A673 (cell line): ENCODE results near the gene KRT14. TPM values are rescaled to one million over a fixed set of nuclear protein-coding genes. Genes with fewer than 3 reads are reported as not detected.
"Not testable (repeated sequence)": the region's sequence is repeated elsewhere in the genome, so short reads cannot be mapped to it uniquely, and the experiment has no call there.

Experiments used
- BruUV-seq: library from RNA; stranded (reverse); fragments of 400-500 nt; replicated peaks from 2 replicates; lab custom pipeline; 2021; lab: Mats Ljungman, UMichigan
- CTCF ChIA-PET: fragments of 300-600 bp; sonication (Branson Sonifier 250); formaldehyde crosslinking; loops from one replicate; lab custom pipeline; 2022; ENCODE audit warnings: antibody characterized with exemption; lab: Charles Lee
- POLR2A ChIA-PET: fragments of 300-600 bp; sonication (Branson Sonifier 250); formaldehyde crosslinking; loops from one replicate; lab custom pipeline; 2022; ENCODE audit warnings: antibody characterized with exemption; ENCODE audit not compliant: low non-redundant PET; lab: Charles Lee
- DNase-seq: peaks from one replicate; pipeline ENCODE4 v3.0.0-alpha.2; 2015; ENCODE audit warnings: low spot score
- H3K27ac ChIP-seq: fragments of 200-600 bp; sonication (generic); 2 replicates; pipeline ENCODE4 v1.5.1; 2016; ENCODE audit warnings: mixed run types, low read depth, mild to moderate bottlenecking, mixed read lengths, antibody characterized with exemption, low read length; ENCODE audit not compliant: poor library complexity, severe bottlenecking
- H3K27me3 ChIP-seq: fragments of 200-600 bp; sonication (generic); replicated peaks from 2 replicates; pipeline ENCODE4 v1.6.1; 2017; ENCODE audit warnings: mixed run types, low read depth, mild to moderate bottlenecking, mixed read lengths, antibody characterized with exemption, low read length; ENCODE audit not compliant: insufficient read depth, poor library complexity
- H3K36me3 ChIP-seq: fragments of 200-600 bp; sonication (generic); 2 replicates; pipeline ENCODE4 v1.6.1; 2016; ENCODE audit warnings: mixed run types, mild to moderate bottlenecking, mixed read lengths, antibody characterized with exemption, low read length; ENCODE audit not compliant: insufficient read depth, poor library complexity, severe bottlenecking
- H3K4me1 ChIP-seq: fragments of 200-600 bp; sonication (generic); 2 replicates; pipeline ENCODE4 v1.6.1; 2017; ENCODE audit warnings: mixed run types, mild to moderate bottlenecking, mixed read lengths, antibody characterized with exemption, low read length; ENCODE audit not compliant: insufficient read depth, poor library complexity, severe bottlenecking
- H3K4me3 ChIP-seq: fragments of 200-600 bp; sonication (generic); 2 replicates; pipeline ENCODE4 v1.5.1; 2016; ENCODE audit warnings: low read depth, mixed run types, mild to moderate bottlenecking, mixed read lengths, low read length; ENCODE audit not compliant: poor library complexity, severe bottlenecking
- H3K9me3 ChIP-seq: fragments of 200-600 bp; sonication (generic); 2 replicates; pipeline ENCODE4 v1.6.1; 2016; ENCODE audit warnings: mixed run types, low read depth, mild to moderate bottlenecking, mixed read lengths, antibody characterized with exemption, low read length; ENCODE audit not compliant: poor library complexity, severe bottlenecking
- CTCF ChIP-seq: fragments of 300-800, 200-600 bp; sonication (generic); conservative IDR thresholded peaks from 2 replicates; pipeline ENCODE4 v1.5.1; 2017; ENCODE audit warnings: low read depth, mild to moderate bottlenecking, antibody characterized with exemption, low read length, moderate library complexity, mixed read lengths
- EZH2 ChIP-seq: fragments of 200-600 bp; sonication (generic); IDR thresholded peaks from 2 replicates; pipeline ENCODE4 v1.6.1; 2017; ENCODE audit warnings: borderline replicate concordance, low read depth, mild to moderate bottlenecking, mixed read lengths, antibody characterized with exemption, low read length; ENCODE audit not compliant: poor library complexity, severe bottlenecking
- intact Hi-C: fragments of 100-400 bp; cut with micrococcal nuclease; formaldehyde crosslinking; loops from one replicate; pipeline ENCODE4 v1.10.0; 2022; ENCODE audit not compliant: unreplicated experiment
- total RNA-seq: library from RNA; stranded (reverse); gene quantifications from 2 replicates; pipeline ENCODE4 v1.2.3, GENCODE V29; 2021

The KRT14 gene
- total RNA-seq, 1 experiment from 2014 or later, result not detected

GRCh38 chr17:41610965-41611640 lies 24.4 kb upstream of the KRT14 start:
- Histone ChIP-seq H3K9me3 (no peaks in the 10 kb centered on the region), H3K36me3 (no peaks in the 10 kb centered on the region), H3K27ac (no peak overlapping the region), H3K4me1 (no peaks in the 10 kb centered on the region), H3K27me3 (no peaks in the 10 kb centered on the region), H3K4me3 (no peak overlapping the region)
- ChIA-PET CTCF (no interaction called here), POLR2A (no interaction called here)
- TF ChIP-seq EZH2, result no peak
- DNase-seq, result no peak
- intact Hi-C loops, result no loop called here
- no TSS peak for BruUV-seq

- BruUV-seq, DNase-seq, H3K4me1 ChIP-seq, H3K27me3 ChIP-seq, H3K4me3 ChIP-seq, intact Hi-C loops, POLR2A ChIA-PET, H3K27ac ChIP-seq, H3K36me3 ChIP-seq, H3K9me3 ChIP-seq: not testable (repeated sequence)
- CTCF ChIA-PET, result interaction anchor here (0.7 kb wide), 1 partner anchor 64 kb away, joined by 3 read pairs; no protein-coding TSS in a partner anchor
Measured at GRCh38 chr17:41610061-41610517, 23.4 kb upstream of the KRT14 start.

- BruUV-seq, POLR2A ChIA-PET, CTCF ChIA-PET, intact Hi-C loops, DNase-seq, H3K9me3 ChIP-seq, H3K36me3 ChIP-seq, H3K4me3 ChIP-seq, H3K4me1 ChIP-seq, H3K27me3 ChIP-seq, H3K27ac ChIP-seq: not testable (repeated sequence)
Measured at GRCh38 chr17:41606930-41607329, 20.2 kb upstream of the KRT14 start.

GRCh38 chr17:41602524-41602923 lies 15.8 kb upstream of the KRT14 start:
- CTCF ChIA-PET, result no interaction called here
- DNase-seq, result no peak
- Histone ChIP-seq H3K4me3 (no peak overlapping the region), H3K27ac (no peak overlapping the region), H3K36me3 (no peaks in the 10 kb centered on the region), H3K9me3 (no peaks in the 10 kb centered on the region), H3K27me3 (no peaks in the 10 kb centered on the region), H3K4me1 (no peaks in the 10 kb centered on the region)
- TF ChIP-seq CTCF, result no peak
- no peak for TF ChIP-seq EZH2
- intact Hi-C loops, result no loop called here
- POLR2A ChIA-PET, result no interaction called here
- no TSS peak for BruUV-seq
